GM12864 (cell line): ENCODE measurements around the gene CDRT4.

Experiments used
- DNase-seq: peaks from one replicate; pipeline ENCODE4 v3.0.0-alpha.2; 2011; ENCODE audit warnings: low read depth
- H3K4me3 ChIP-seq: 2 replicates; pipeline ENCODE4 v1.5.1; 2011; ENCODE audit warnings: mild to moderate bottlenecking, low read depth, low read length, control low read depth
- TF ChIP-seq, protein P1 (sequence below): IDR thresholded peaks from 2 replicates; pipeline ENCODE4 v1.5.1; 2011; ENCODE audit warnings: low read depth, mild to moderate bottlenecking, moderate library complexity, low read length, control low read depth, inconsistent platforms; ENCODE audit errors: missing control alignments

CDRT4 gene

DNA sequence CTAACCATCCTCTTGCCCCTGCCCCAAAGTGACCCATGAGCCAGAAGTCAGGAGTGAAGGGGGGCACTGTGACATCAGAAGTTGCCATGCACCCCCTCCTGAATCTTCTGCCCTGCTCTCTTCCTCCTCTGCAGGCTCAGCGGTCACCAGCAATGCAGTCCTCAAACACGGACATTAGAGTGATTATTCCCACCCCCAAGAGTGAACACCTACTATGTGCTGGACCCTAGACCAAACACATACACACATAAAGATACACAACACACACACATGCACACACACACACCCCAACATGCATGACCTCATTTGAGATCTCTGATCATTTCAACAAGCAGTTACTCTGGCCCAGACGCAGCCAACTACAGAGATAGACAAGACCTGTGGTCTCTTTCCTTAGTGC lies at the start of gene CDRT4:
TSS of gene CDRT4 (minus strand) at position 30 of the 400 bp plus-strand sequence. CDS start 27,383 bp downstream, outside the sequence.
- no peak for DNase-seq
- H3K4me3 ChIP-seq: no peak within 1 kb of the TSS
- TF ChIP-seq, protein P1, sequence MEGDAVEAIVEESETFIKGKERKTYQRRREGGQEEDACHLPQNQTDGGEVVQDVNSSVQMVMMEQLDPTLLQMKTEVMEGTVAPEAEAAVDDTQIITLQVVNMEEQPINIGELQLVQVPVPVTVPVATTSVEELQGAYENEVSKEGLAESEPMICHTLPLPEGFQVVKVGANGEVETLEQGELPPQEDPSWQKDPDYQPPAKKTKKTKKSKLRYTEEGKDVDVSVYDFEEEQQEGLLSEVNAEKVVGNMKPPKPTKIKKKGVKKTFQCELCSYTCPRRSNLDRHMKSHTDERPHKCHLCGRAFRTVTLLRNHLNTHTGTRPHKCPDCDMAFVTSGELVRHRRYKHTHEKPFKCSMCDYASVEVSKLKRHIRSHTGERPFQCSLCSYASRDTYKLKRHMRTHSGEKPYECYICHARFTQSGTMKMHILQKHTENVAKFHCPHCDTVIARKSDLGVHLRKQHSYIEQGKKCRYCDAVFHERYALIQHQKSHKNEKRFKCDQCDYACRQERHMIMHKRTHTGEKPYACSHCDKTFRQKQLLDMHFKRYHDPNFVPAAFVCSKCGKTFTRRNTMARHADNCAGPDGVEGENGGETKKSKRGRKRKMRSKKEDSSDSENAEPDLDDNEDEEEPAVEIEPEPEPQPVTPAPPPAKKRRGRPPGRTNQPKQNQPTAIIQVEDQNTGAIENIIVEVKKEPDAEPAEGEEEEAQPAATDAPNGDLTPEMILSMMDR: no peak

- no peak for DNase-seq
- TF ChIP-seq, protein P1: no peak
- no peak overlapping the region for H3K4me3 ChIP-seq
These were observed 48.7 kb upstream of the CDRT4 start for GRCh38 chr17:15516150-15516549.

DNA sequence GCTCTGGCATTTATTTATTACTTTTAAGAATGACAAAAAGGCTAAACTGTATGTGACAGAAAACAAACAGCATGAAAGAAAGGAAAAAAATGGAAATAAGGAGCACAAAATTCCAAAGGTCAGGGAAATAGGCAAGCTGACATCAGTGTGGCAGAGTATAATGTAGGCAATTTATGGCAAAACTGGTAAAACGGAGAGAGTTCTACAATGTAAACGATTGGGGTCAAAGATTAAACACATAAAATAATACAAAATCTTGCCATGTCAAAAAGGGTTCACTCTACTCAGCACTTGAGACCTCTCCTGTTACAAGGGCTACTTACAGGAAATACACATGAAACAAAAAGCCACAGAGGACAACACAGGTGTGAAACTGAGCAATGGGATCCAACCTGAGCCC lies 47.0 kb upstream of the CDRT4 start:
- no peak overlapping the region for H3K4me3 ChIP-seq
- TF ChIP-seq, protein P1: no peak
- no peak for DNase-seq

- TF ChIP-seq, protein P1: no peak
- no peak for DNase-seq
- no peak overlapping the region for H3K4me3 ChIP-seq
These were observed 46.5 kb upstream of the CDRT4 start for GRCh38 chr17:15513856-15514459.

DNA sequence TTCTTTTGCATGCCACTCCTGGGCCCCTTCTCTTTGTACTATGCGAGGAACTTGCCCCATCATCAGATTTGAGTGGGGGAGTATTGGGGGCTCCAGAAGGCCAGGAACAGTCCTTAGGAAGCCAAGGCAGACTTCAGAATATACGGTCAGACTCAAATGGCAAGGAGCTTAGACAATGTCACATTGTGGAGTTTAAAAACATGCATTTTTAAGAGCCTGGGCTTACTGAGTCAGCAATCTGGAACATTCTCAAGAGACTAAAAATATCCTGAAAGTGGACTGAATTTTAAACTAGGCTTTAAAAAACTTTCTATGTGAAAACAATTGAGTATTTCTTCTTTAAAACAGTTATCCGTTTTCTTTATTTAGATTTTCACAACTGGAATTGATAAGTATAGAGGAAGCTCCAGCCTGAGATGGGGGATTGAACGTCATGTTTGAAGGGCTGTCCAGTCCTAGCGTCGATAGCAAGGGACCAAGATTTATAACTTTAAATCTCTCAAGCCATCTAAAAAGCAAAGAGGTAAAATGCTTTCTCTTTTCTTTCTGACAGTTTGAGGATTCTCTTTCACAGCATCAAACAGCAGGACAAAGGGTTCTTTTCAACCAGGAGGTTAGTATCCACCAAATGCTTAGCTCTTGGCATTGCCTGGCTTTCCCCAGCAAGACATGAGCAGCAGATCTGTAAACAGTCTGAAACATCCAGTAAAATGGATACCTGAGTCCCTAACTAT lies 45.8 kb upstream of the CDRT4 start:
- TF ChIP-seq, protein P1: no peak
- H3K4me3 ChIP-seq: no peak overlapping the region
- no peak for DNase-seq

DNA sequence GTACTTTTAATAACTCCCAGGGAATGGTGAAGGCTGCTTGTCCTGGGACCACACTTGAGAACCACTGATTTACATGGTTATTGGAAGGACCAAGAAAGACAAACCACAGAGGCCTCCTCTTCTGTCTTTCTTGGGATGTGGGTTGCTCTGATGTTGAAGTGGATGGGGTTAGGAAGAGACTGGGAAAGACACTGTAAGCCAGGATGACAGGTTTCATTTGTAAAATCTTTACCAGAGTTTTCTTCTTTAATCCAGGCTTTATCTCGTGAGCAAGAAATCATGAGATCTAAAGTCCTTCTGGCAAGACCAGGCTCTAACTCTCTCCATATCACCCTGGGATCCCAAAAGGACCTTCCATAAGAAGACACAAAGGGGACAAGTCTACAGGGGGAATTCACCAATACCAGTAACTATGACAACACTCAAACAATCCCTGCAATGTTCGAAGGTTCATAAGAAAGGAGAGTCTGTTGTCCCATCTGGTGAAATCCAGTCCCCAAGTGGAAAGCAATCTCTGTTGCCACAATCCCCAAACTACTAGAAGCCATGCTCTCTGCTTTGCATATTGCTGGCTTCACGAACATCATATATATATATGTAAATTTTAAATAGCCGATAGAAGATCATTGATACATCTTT lies 44.8 kb upstream of the CDRT4 start:
- H3K4me3 ChIP-seq: no peak overlapping the region
- no peak for DNase-seq
- TF ChIP-seq, protein P1: no peak
